IMR-90 (cell line): Measurements from ENCODE around the gene CRYGA. TPM values are rescaled to one million over a fixed set of nuclear protein-coding genes. Genes with fewer than 3 reads are reported as not detected.

Experiments
- ATAC-seq: fragments of 200-7000 bp; cut with Tn5 transposase; 2 replicates; pipeline ENCODE4 v1.9.1; 2020; ENCODE audit warnings: low read depth, mild to moderate bottlenecking, moderate library complexity
- BruUV-seq: library from RNA; stranded (reverse); fragments of 400-500 nt; replicated peaks from 2 replicates; lab custom pipeline; 2021; lab: Mats Ljungman, UMichigan
- CTCF ChIA-PET: fragments of 300-600 bp; formaldehyde crosslinking; extraction: SDS; loops from one replicate; lab custom pipeline; 2021; ENCODE audit warnings: antibody characterized with exemption; lab: Yijun Ruan, JAX
- POLR2A ChIA-PET: fragments of 300-600 bp; sonication (Branson Sonifier 250); formaldehyde crosslinking; loops from one replicate; lab custom pipeline; 2022; ENCODE audit warnings: antibody characterized with exemption; ENCODE audit not compliant: unreplicated experiment; lab: Charles Lee
- DNase-seq: peaks from one replicate; pipeline ENCODE4 v3.0.0; 2013
- H2AFZ ChIP-seq: replicated peaks from 2 replicates; pipeline ENCODE3; 2013; ENCODE audit warnings: low read length, mild to moderate bottlenecking; ENCODE audit not compliant: poor library complexity
- H2AK5ac ChIP-seq: 2 replicates; pipeline ENCODE4 v1.6.1; 2013; ENCODE audit warnings: low read depth, low read length, inconsistent platforms
- H2AK9ac ChIP-seq: replicated peaks from 2 replicates; pipeline ENCODE3; 2013; ENCODE audit warnings: mild to moderate bottlenecking, low read depth, low read length, moderate library complexity; ENCODE audit not compliant: poor library complexity
- H2BK120ac ChIP-seq: 2 replicates; pipeline ENCODE4 v1.6.1; 2013; ENCODE audit warnings: low read depth, low read length, inconsistent platforms
- H2BK15ac ChIP-seq: 3 replicates; pipeline ENCODE4 v1.6.1; 2013; ENCODE audit warnings: low read depth, low read length, inconsistent platforms
- H2BK20ac ChIP-seq: 2 replicates; pipeline ENCODE4 v1.6.1; 2013; ENCODE audit warnings: low read depth, mild to moderate bottlenecking, inconsistent platforms, low read length, moderate library complexity
- H2BK5ac ChIP-seq: 2 replicates; pipeline ENCODE4 v1.6.1; 2013; ENCODE audit warnings: mild to moderate bottlenecking, low read depth, low read length, inconsistent platforms; ENCODE audit not compliant: poor library complexity, severe bottlenecking
- H3K14ac ChIP-seq: replicated peaks from 2 replicates; pipeline ENCODE4 v1.6.1; 2013; ENCODE audit warnings: low read depth, low read length, inconsistent platforms
- H3K18ac ChIP-seq: 2 replicates; pipeline ENCODE4 v1.6.1; 2013; ENCODE audit warnings: low read depth, low read length, control low read depth
- H3K23ac ChIP-seq: 2 replicates; pipeline ENCODE4 v1.6.1; 2013; ENCODE audit warnings: low read depth, low read length, inconsistent platforms
- H3K27ac ChIP-seq: 2 replicates; pipeline ENCODE4 v1.5.1; 2013; ENCODE audit warnings: mild to moderate bottlenecking, control low read depth, low read length; ENCODE audit not compliant: insufficient read depth
- H3K27me3 ChIP-seq: 2 replicates; pipeline ENCODE4 v1.6.1; 2013; ENCODE audit warnings: low read length; ENCODE audit not compliant: control insufficient read depth, insufficient read depth
- H3K36me3 ChIP-seq: 2 replicates; pipeline ENCODE4 v1.6.1; 2013; ENCODE audit warnings: low read length, mixed read lengths; ENCODE audit not compliant: control insufficient read depth, insufficient read depth
- H3K4ac ChIP-seq: 2 replicates; pipeline ENCODE4 v1.6.1; 2013; ENCODE audit warnings: low read depth, low read length, inconsistent platforms
- H3K4me1 ChIP-seq: 2 replicates; pipeline ENCODE4 v1.6.1; 2013; ENCODE audit warnings: low read length, mixed read lengths; ENCODE audit not compliant: control insufficient read depth, insufficient read depth
- H3K4me2 ChIP-seq: 2 replicates; pipeline ENCODE4 v1.6.1; 2013; ENCODE audit warnings: low read depth, mild to moderate bottlenecking, control low read depth, low read length, moderate library complexity
- H3K4me3 ChIP-seq: 2 replicates; pipeline ENCODE4 v1.5.1; 2013; ENCODE audit warnings: low read depth, mild to moderate bottlenecking, control low read depth, low read length, moderate library complexity; ENCODE audit not compliant: insufficient read depth
- H3K56ac ChIP-seq: 2 replicates; pipeline ENCODE4 v1.6.1; 2013; ENCODE audit warnings: low read length, inconsistent platforms; ENCODE audit not compliant: insufficient read depth; ENCODE audit errors: extremely low read depth
- H3K79me1 ChIP-seq, 2 experiments: 2 replicates each; pipeline ENCODE4 v1.6.1; 2013; ENCODE audit warnings: low read length in 2 of 2, inconsistent platforms in 1 of 2, low read depth in 1 of 2
- H3K9ac ChIP-seq: 2 replicates; pipeline ENCODE4 v1.6.1; 2013; ENCODE audit warnings: low read depth, low read length, control low read depth
- H3K9me1 ChIP-seq: 2 replicates; pipeline ENCODE4 v1.6.1; 2013; ENCODE audit warnings: low read length, inconsistent platforms; ENCODE audit not compliant: insufficient read depth
- H3K9me3 ChIP-seq: 2 replicates; pipeline ENCODE4 v1.6.1; 2013; ENCODE audit warnings: low read length; ENCODE audit not compliant: control insufficient read depth, insufficient read depth
- H4K20me1 ChIP-seq: 2 replicates; pipeline ENCODE4 v1.6.1; 2013; ENCODE audit warnings: low read length, inconsistent platforms; ENCODE audit not compliant: insufficient read depth
- H4K5ac ChIP-seq: 2 replicates; pipeline ENCODE4 v1.6.1; 2013; ENCODE audit warnings: mild to moderate bottlenecking, low read depth, low read length, control low read depth
- H4K8ac ChIP-seq, 2 experiments: 2 replicates each; pipeline ENCODE4 v1.6.1; 2013; ENCODE audit warnings: low read depth in 2 of 2, low read length in 2 of 2, control low read depth in 1 of 2, inconsistent platforms in 1 of 2
- H4K91ac ChIP-seq: 2 replicates; pipeline ENCODE4 v1.6.1; 2013; ENCODE audit warnings: low read depth, low read length, inconsistent platforms; ENCODE audit not compliant: insufficient read depth
- BHLHE40 ChIP-seq: fragments of 150-350 bp; IDR thresholded peaks from 2 replicates; pipeline ENCODE4 v1.6.1; 2016; ENCODE audit warnings: mild to moderate bottlenecking, low read depth, low read length
- CHD1 ChIP-seq: IDR thresholded peaks from 2 replicates; pipeline ENCODE4 v1.6.1; 2012; ENCODE audit warnings: low read depth, low read length, improper control_type of control experiment
- ELK1 ChIP-seq: fragments of 150-350 bp; IDR thresholded peaks from 2 replicates; pipeline ENCODE4 v1.6.1; 2016; ENCODE audit warnings: low read depth, mild to moderate bottlenecking, low read length, moderate library complexity, borderline replicate concordance
- NFE2L2 ChIP-seq: fragments of 150-350 bp; IDR thresholded peaks from 2 replicates; pipeline ENCODE4 v1.6.1; 2016; ENCODE audit warnings: low read depth, mild to moderate bottlenecking, low read length
- WGBS, 2 experiments: methylation state at CpG; one replicate each; pipeline versions ENCODE4 v1.1.5 to v1.1.7; 2013; ENCODE audit warnings: missing lambda C conversion rate in 2 of 2; ENCODE audit not compliant: insufficient read length in 1 of 2; ENCODE audit errors: extremely low coverage in 2 of 2; 5-methylcytosine and 5-hydroxymethylcytosine counted together
- dilution Hi-C: fragments of 300-500 bp; cut with HindIII; formaldehyde crosslinking; loops from one replicate; pipeline ENCODE4 v1.14.3; 2018; ENCODE audit warnings: low sequenced_read_pairs; ENCODE audit not compliant: unreplicated experiment
- in situ Hi-C: fragments of 300-500 bp; cut with MboI; formaldehyde crosslinking; loops from 3 replicates; pipeline ENCODE4 v1.14.3; 2019; ENCODE audit warnings: low sequenced_read_pairs, inconsistent platforms, mixed read lengths
- intact Hi-C: fragments of 100-400 bp; cut with micrococcal nuclease; formaldehyde crosslinking; loops from 2 replicates; pipeline ENCODE4 v1.10.0; 2022
- polyA plus RNA-seq, 3 experiments: library from polyadenylated mRNA; depleted of rRNA; stranded (reverse); fragments of >200 nt; gene quantifications; 2 replicates each; pipeline ENCODE4 v1.2.3, GENCODE V29; 2012; ENCODE audit warnings: low replicate concordance in 1 of 3
- total RNA-seq: library from RNA; depleted of rRNA; stranded (reverse); fragments of >200 nt; gene quantifications from 2 replicates; pipeline ENCODE4 v1.2.3, GENCODE V29; 2012

The CRYGA gene
- total and polyA plus RNA-seq, 2 of the 4 experiments (the other 2 are of a cell fraction) = not detected

- Histone ChIP-seq H3K9ac (no peak overlapping the region), H3K56ac (no peak overlapping the region), H2BK15ac (no peak overlapping the region), H3K9me3 (no peaks in the 10 kb centered on the region), H2BK5ac (no peak overlapping the region), H2BK20ac (no peak overlapping the region), H4K91ac (no peak overlapping the region), H3K18ac (no peak overlapping the region), H3K4me2 (no peak overlapping the region), H3K14ac (no peak overlapping the region), H2AK9ac (no peak overlapping the region), H3K36me3 (no peaks in the 10 kb centered on the region), H3K27me3 (no peaks in the 10 kb centered on the region; the same call in 1 of the 2 replicates), H3K79me1 (no peaks in the 10 kb centered on the region), H2AFZ (peak overlapping the region; percentile 58), H4K8ac (no peak overlapping the region), H2BK120ac (no peak overlapping the region), H4K20me1 (no peaks in the 10 kb centered on the region), H2AK5ac (no peak overlapping the region), H3K4me3 (no peak overlapping the region), H3K27ac (no peak overlapping the region), H4K5ac (no peak overlapping the region), H3K4ac (no peak overlapping the region), H3K4me1 (no peaks in the 10 kb centered on the region), H3K23ac (no peak overlapping the region), H3K9me1 (no peaks in the 10 kb centered on the region)
- ChIA-PET CTCF (interaction anchor here (0.6 to 1.6 kb wide), 9 partner anchors 13 to 259 kb away, joined by 3 to 11 read pairs (median 3); partner anchors contain the start of gene IDH1), POLR2A (no interaction called here)
- TF ChIP-seq CHD1 (no peak), NFE2L2 (no peak), BHLHE40 (no peak), ELK1 (no peak)
- no peak for DNase-seq
- 40% methylated on average over 1 of the region's 6 CpGs; no CpG with 5 or more reads in 1 of the 2 experiments for WGBS, 2 experiments
- ATAC-seq = no peak
- no TSS peak for BruUV-seq
- dilution Hi-C loops = no loop called here
- in situ Hi-C loops = no loop called here
- intact Hi-C loops = loop anchor here (1.0 to 10.0 kb wide), 2 partner anchors 80 to 179 kb away; partner anchors contain the start of gene IDH1
These were observed 12.4 kb upstream of the CRYGA start for GRCh38 chr2:208175840-208176153.
